Inflammatory macrophage (primary cell): ENCODE results near the gene NCOA4.
"Not testable (repeated sequence)": the region's sequence is repeated elsewhere in the genome, so short reads cannot be mapped to it uniquely, and the experiment has no call there.

ENCODE experiments used
- DNase-seq, 2 donors: peaks; one replicate each; pipeline ENCODE4 v3.0.0-alpha.2; 2020 to 2022

NCOA4 gene

GRCh38 chr10:46019177-46019528 lies 11.3 kb downstream of the NCOA4 start:
- DNase-seq = no peak

- DNase-seq = peak; percentile 52 to 61
Measured at GRCh38 chr10:46018453-46019176, 11.8 kb downstream of the NCOA4 start.

GRCh38 chr10:46017733-46018132 lies 12.7 kb downstream of the NCOA4 start:
- no peak for DNase-seq

GRCh38 chr10:46016811-46017210 lies 13.6 kb downstream of the NCOA4 start:
- DNase-seq = no peak

GRCh38 chr10:46016190-46016589 lies 14.2 kb downstream of the NCOA4 start:
- no peak for DNase-seq

GRCh38 chr10:46014683-46015405 lies 15.6 kb downstream of the NCOA4 start:
- DNase-seq = no peak

GRCh38 chr10:46014206-46014605 lies 16.2 kb downstream of the NCOA4 start:
- DNase-seq = no peak

- DNase-seq = no peak
Measured at GRCh38 chr10:46012746-46013145, 17.7 kb downstream of the NCOA4 start.

- DNase-seq = no peak
Measured at GRCh38 chr10:46006219-46006618, 24.2 kb downstream of the NCOA4 start.

- DNase-seq = no peak
Measured at GRCh38 chr10:46005383-46005782, 25.0 kb downstream of the NCOA4 start.

- DNase-seq = no peak
Measured at GRCh38 chr10:46004963-46005362, 25.5 kb downstream of the NCOA4 start.

- DNase-seq = no peak
Measured at GRCh38 chr10:46002916-46003693, 27.3 kb downstream of the NCOA4 start.

- DNase-seq = not testable (repeated sequence)
Measured at GRCh38 chr10:46002189-46002687, 28.2 kb downstream of the NCOA4 start.

- no peak for DNase-seq
Measured at GRCh38 chr10:46001187-46001756, 29.2 kb downstream of the NCOA4 start.

GRCh38 chr10:46000538-46000937 lies 29.9 kb downstream of the NCOA4 start:
- DNase-seq = no peak

GRCh38 chr10:45999955-46000354 lies 30.5 kb downstream of the NCOA4 start:
- DNase-seq = not testable (repeated sequence)

- no peak for DNase-seq
Measured at GRCh38 chr10:45997994-45998763, 32.2 kb downstream of the NCOA4 start.

GRCh38 chr10:45997557-45997956 lies 32.9 kb downstream of the NCOA4 start:
- no peak for DNase-seq

- not testable (repeated sequence) for DNase-seq
Measured at GRCh38 chr10:45985590-45985989, 44.8 kb downstream of the NCOA4 start.

- DNase-seq = not testable (repeated sequence)
Measured at GRCh38 chr10:45984473-45984872, 46.0 kb downstream of the NCOA4 start.

- peak; percentile 57 to 64 for DNase-seq
Measured at GRCh38 chr10:45983538-45984186, 46.8 kb downstream of the NCOA4 start.

- DNase-seq = not testable (repeated sequence)
Measured at GRCh38 chr10:45981367-45981766, 49.1 kb downstream of the NCOA4 start.
